K562 (cell line): ENCODE results near the gene TUBD1. TPM values are rescaled to one million over a fixed set of nuclear protein-coding genes. Genes with fewer than 3 reads are reported as not detected.
A peak's percentile ranks its signal among the peaks of the same experiment; 100 is the strongest.

ENCODE experiments used
- POLR3G ChIP-seq: IDR thresholded peaks from 2 replicates; pipeline ENCODE4 v1.6.1; 2011; ENCODE audit not compliant: insufficient read length, insufficient replicate concordance; ENCODE audit errors: extremely low read depth
- RBM22 ChIP-seq: fragments of 200-400 bp; formaldehyde crosslinking; IDR thresholded peaks from 2 replicates; pipeline ENCODE4 v1.6.1; 2018; ENCODE audit warnings: low read length, low read depth; ENCODE audit not compliant: poor library complexity, severe bottlenecking
- SLC30A9 ChIP-seq: fragments of 250-450 bp; sonication (Bioruptor Pico); IDR thresholded peaks from 2 replicates; pipeline ENCODE4 v1.8.0; 2022; ENCODE audit warnings: mild to moderate bottlenecking, moderate library complexity
- TAF9B ChIP-seq: fragments of 450-650 bp; IDR thresholded peaks from 2 replicates; pipeline ENCODE4 v1.6.1; 2018; ENCODE audit warnings: mild to moderate bottlenecking; ENCODE audit not compliant: partially characterized antibody
- ZNF212 ChIP-seq: fragments of 450-650 bp; formaldehyde crosslinking; IDR thresholded peaks from 2 replicates; pipeline ENCODE4 v1.4.0; 2020; ENCODE audit warnings: mild to moderate bottlenecking
- ZNF436 ChIP-seq: fragments of 250-450, 450-650 bp; sonication (Bioruptor Pico); formaldehyde crosslinking; IDR thresholded peaks from 2 replicates; pipeline ENCODE4 v1.7.0; 2020; ENCODE audit warnings: mild to moderate bottlenecking
- ZNF584 ChIP-seq: fragments of 200-800 bp; sonication (Bioruptor generic); IDR thresholded peaks from 2 replicates; pipeline ENCODE4 v1.6.1; 2016; ENCODE audit warnings: low read depth, mild to moderate bottlenecking, missing genetic modification characterization, missing compliant biosample characterization
- ZNF699 ChIP-seq: fragments of 250-450 bp; sonication (Bioruptor Pico); IDR thresholded peaks from 2 replicates; pipeline ENCODE4 v1.8.0; 2021; ENCODE audit warnings: mild to moderate bottlenecking, moderate library complexity; ENCODE audit not compliant: insufficient replicate concordance
- ZNF764 ChIP-seq: fragments of 250-450 bp; sonication (Bioruptor Pico); IDR thresholded peaks from 2 replicates; pipeline ENCODE4 v1.4.0; 2020; ENCODE audit warnings: low read depth, mild to moderate bottlenecking, moderate library complexity
- polyA plus RNA-seq, 8 experiments: library from polyadenylated mRNA; depleted of rRNA in 4 of 8; stranded (reverse) in 5 of 8; unstranded in 3 of 8; fragments of >200 nt; fragmentation: Nextera tagmentation in 2 of 8; fragmentation: Illumina TruSeq in 1 of 8; extraction: Ambion mirVana in 2 of 8; extraction: Trizol in 1 of 8; gene quantifications; 2 replicates each; pipeline versions ENCODE4 v1.2.1 to v1.2.3, GENCODE V29; 2011 to 2014; ENCODE audit warnings: inconsistent platforms in 1 of 8, missing spikeins in 1 of 8
- total RNA-seq, 7 experiments: library from RNA; depleted of rRNA in 6 of 7; stranded (reverse); fragments of >200 nt in 6 of 7; fragmentation: Illumina TruSeq in 2 of 7; extraction: Trizol in 2 of 7; gene quantifications; 2 replicates each; pipeline versions ENCODE4 v1.2.1 to v1.2.3, GENCODE V29; 2011 to 2021; ENCODE audit warnings: low replicate concordance in 1 of 7
- TF ChIP-seq, protein P1 (sequence below): fragments of 250-450 bp; sonication (Bioruptor Pico); IDR thresholded peaks from 2 replicates; pipeline ENCODE4 v1.8.0; 2021; ENCODE audit warnings: borderline replicate concordance, mild to moderate bottlenecking, moderate library complexity; ENCODE audit not compliant: poor library complexity, severe bottlenecking
- TF ChIP-seq, protein P2 (sequence below): fragments of 150-350 bp; IDR thresholded peaks from 2 replicates; pipeline ENCODE4 v1.6.1; 2014; ENCODE audit warnings: low read depth, mild to moderate bottlenecking, low read length, borderline replicate concordance
- TF ChIP-seq, protein P3 (sequence below), 2 experiments: IDR thresholded peaks in 1 of 2; conservative IDR thresholded peaks in 1 of 2; 2 replicates each; pipeline ENCODE4 v1.6.1; 2016; ENCODE audit warnings: low read depth in 2 of 2, mild to moderate bottlenecking in 1 of 2, missing compliant biosample characterization in 1 of 2, missing genetic modification characterization in 1 of 2, moderate library complexity in 1 of 2
- TF ChIP-seq, protein P4 (sequence below): sonication (generic); formaldehyde crosslinking; IDR thresholded peaks from 2 replicates; pipeline ENCODE4 v1.8.0; 2023; ENCODE audit warnings: missing genetic modification reagents, mild to moderate bottlenecking, borderline replicate concordance

Gene TUBD1
- total and polyA plus RNA-seq, 9 of the 15 experiments (the other 6 are each of a cell fraction or from before 2014, with no cell fraction given) = 10.8 to 35.3 (median 17.9) TPM

DNA sequence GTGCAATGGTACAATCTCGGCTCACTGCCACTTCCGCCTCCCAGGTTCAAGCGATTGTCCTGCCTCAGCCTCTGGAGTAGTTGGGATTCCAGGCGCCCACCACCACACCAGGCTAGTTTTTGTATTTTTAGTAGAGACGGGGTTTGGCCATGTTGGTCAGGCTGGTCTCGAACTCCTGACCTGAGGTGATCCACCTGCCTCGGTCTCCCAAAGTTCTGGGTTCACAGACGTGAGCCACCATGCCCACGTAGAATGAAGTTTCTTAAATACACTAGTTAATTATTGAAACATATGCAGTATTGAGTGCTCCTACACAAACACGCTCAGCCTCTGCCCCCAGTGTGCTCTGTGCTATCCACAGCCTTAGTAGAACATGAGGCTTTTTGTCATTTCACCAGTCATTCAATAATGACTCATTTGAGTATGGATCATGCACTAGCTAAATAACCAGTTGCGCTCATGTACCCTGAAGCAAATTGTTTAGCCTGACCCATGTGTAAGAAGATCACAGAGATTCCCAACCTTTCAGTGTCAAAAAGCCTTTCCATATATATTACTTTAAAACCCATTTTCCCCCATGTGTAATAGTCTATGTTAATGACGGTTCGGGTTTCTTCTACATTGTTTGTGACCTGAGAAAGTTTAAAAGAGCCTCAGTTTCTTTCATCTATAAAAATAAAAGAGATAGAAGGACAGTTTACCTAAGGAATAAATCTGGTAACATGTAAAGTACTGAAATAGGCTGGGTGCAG, 49.7 kb downstream of the TUBD1 start (continued):
- TF ChIP-seq, protein P1, sequence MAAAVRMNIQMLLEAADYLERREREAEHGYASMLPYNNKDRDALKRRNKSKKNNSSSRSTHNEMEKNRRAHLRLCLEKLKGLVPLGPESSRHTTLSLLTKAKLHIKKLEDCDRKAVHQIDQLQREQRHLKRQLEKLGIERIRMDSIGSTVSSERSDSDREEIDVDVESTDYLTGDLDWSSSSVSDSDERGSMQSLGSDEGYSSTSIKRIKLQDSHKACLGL (CRISPR knock-in tag) = no peak
- TF ChIP-seq POLR3G = no peak
- TF ChIP-seq ZNF212 (CRISPR knock-in tag) = 0 out of 2 replicates have a peak, but pooled peaks have one; percentile 69
- no peak for TF ChIP-seq RBM22
- TF ChIP-seq ZNF436 = peak; percentile 85
- TF ChIP-seq TAF9B = no peak
- TF ChIP-seq, protein P2, sequence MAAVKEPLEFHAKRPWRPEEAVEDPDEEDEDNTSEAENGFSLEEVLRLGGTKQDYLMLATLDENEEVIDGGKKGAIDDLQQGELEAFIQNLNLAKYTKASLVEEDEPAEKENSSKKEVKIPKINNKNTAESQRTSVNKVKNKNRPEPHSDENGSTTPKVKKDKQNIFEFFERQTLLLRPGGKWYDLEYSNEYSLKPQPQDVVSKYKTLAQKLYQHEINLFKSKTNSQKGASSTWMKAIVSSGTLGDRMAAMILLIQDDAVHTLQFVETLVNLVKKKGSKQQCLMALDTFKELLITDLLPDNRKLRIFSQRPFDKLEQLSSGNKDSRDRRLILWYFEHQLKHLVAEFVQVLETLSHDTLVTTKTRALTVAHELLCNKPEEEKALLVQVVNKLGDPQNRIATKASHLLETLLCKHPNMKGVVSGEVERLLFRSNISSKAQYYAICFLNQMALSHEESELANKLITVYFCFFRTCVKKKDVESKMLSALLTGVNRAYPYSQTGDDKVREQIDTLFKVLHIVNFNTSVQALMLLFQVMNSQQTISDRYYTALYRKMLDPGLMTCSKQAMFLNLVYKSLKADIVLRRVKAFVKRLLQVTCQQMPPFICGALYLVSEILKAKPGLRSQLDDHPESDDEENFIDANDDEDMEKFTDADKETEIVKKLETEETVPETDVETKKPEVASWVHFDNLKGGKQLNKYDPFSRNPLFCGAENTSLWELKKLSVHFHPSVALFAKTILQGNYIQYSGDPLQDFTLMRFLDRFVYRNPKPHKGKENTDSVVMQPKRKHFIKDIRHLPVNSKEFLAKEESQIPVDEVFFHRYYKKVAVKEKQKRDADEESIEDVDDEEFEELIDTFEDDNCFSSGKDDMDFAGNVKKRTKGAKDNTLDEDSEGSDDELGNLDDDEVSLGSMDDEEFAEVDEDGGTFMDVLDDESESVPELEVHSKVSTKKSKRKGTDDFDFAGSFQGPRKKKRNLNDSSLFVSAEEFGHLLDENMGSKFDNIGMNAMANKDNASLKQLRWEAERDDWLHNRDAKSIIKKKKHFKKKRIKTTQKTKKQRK = no peak
- peak; percentile 81 for TF ChIP-seq ZNF764 (CRISPR knock-in tag)
- TF ChIP-seq ZNF584 = peak; percentile 62
- TF ChIP-seq, protein P3, sequence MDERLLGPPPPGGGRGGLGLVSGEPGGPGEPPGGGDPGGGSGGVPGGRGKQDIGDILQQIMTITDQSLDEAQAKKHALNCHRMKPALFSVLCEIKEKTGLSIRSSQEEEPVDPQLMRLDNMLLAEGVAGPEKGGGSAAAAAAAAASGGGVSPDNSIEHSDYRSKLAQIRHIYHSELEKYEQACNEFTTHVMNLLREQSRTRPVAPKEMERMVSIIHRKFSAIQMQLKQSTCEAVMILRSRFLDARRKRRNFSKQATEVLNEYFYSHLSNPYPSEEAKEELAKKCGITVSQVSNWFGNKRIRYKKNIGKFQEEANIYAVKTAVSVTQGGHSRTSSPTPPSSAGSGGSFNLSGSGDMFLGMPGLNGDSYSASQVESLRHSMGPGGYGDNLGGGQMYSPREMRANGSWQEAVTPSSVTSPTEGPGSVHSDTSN (CRISPR knock-in tag; IDR thresholded peaks at IDR 0.05; ENCODE audit: low read depth) = no peak
- TF ChIP-seq, protein P3 (tag; conservative IDR thresholded peaks at IDR 0.05; ENCODE audit: low read depth) = no peak
- TF ChIP-seq, protein P4, sequence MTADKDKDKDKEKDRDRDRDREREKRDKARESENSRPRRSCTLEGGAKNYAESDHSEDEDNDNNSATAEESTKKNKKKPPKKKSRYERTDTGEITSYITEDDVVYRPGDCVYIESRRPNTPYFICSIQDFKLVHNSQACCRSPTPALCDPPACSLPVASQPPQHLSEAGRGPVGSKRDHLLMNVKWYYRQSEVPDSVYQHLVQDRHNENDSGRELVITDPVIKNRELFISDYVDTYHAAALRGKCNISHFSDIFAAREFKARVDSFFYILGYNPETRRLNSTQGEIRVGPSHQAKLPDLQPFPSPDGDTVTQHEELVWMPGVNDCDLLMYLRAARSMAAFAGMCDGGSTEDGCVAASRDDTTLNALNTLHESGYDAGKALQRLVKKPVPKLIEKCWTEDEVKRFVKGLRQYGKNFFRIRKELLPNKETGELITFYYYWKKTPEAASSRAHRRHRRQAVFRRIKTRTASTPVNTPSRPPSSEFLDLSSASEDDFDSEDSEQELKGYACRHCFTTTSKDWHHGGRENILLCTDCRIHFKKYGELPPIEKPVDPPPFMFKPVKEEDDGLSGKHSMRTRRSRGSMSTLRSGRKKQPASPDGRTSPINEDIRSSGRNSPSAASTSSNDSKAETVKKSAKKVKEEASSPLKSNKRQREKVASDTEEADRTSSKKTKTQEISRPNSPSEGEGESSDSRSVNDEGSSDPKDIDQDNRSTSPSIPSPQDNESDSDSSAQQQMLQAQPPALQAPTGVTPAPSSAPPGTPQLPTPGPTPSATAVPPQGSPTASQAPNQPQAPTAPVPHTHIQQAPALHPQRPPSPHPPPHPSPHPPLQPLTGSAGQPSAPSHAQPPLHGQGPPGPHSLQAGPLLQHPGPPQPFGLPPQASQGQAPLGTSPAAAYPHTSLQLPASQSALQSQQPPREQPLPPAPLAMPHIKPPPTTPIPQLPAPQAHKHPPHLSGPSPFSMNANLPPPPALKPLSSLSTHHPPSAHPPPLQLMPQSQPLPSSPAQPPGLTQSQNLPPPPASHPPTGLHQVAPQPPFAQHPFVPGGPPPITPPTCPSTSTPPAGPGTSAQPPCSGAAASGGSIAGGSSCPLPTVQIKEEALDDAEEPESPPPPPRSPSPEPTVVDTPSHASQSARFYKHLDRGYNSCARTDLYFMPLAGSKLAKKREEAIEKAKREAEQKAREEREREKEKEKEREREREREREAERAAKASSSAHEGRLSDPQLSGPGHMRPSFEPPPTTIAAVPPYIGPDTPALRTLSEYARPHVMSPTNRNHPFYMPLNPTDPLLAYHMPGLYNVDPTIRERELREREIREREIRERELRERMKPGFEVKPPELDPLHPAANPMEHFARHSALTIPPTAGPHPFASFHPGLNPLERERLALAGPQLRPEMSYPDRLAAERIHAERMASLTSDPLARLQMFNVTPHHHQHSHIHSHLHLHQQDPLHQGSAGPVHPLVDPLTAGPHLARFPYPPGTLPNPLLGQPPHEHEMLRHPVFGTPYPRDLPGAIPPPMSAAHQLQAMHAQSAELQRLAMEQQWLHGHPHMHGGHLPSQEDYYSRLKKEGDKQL = no peak
- TF ChIP-seq ZNF699 (CRISPR knock-in tag) = no peak
- TF ChIP-seq SLC30A9 = no peak
